ENCODE measurements around the gene HIF1AN.

DNA sequence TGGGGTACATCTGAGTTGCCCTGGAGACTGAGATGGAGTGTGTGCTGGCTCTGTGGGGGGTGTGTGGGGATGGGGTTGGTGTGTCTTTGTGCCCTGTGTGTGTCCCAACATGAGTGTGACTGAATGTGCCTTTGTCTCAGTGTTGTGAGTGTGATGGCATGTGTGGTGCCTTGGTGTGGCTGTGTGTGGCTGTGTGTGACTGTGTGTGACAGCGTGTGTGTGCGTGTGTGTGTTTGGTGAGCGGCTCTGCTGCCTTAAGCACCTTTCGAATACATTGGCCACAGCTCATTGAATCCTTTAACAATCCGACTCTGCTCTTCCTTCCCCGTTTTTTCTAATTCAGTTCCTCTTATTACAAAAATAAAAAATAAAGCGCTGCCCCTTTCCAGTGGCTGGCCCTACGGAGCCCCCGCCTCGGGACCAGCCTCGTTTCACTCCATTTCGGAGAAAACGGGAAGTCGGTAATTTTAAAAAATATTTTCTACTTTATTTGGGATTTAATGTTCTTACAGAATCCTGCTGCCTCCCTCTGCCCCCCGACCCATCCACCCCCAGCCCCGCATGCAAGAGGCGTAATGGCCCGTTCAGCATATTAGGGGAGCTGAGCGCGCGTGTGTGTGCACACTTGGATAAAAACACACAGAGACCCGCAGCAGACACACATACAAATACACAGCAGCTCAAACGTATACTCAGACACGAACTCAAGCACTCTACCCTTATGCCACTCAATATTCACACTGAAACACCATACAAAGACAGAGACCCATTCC is 35.5 kb downstream of the HIF1AN start:
- TF ChIP-seq POLR2A (IDR thresholded peaks at IDR 0.05): no peak
- TF ChIP-seq, protein P1, sequence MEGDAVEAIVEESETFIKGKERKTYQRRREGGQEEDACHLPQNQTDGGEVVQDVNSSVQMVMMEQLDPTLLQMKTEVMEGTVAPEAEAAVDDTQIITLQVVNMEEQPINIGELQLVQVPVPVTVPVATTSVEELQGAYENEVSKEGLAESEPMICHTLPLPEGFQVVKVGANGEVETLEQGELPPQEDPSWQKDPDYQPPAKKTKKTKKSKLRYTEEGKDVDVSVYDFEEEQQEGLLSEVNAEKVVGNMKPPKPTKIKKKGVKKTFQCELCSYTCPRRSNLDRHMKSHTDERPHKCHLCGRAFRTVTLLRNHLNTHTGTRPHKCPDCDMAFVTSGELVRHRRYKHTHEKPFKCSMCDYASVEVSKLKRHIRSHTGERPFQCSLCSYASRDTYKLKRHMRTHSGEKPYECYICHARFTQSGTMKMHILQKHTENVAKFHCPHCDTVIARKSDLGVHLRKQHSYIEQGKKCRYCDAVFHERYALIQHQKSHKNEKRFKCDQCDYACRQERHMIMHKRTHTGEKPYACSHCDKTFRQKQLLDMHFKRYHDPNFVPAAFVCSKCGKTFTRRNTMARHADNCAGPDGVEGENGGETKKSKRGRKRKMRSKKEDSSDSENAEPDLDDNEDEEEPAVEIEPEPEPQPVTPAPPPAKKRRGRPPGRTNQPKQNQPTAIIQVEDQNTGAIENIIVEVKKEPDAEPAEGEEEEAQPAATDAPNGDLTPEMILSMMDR (IDR thresholded peaks at IDR 0.05): no peak
